NCI-H1694 (cell line): ENCODE data around the gene RSAD1.

Experiments used
- DNase-seq: peaks from one replicate; lab custom pipeline; 2025; lab: John Stamatoyannopoulos, UW

RSAD1 gene

DNA sequence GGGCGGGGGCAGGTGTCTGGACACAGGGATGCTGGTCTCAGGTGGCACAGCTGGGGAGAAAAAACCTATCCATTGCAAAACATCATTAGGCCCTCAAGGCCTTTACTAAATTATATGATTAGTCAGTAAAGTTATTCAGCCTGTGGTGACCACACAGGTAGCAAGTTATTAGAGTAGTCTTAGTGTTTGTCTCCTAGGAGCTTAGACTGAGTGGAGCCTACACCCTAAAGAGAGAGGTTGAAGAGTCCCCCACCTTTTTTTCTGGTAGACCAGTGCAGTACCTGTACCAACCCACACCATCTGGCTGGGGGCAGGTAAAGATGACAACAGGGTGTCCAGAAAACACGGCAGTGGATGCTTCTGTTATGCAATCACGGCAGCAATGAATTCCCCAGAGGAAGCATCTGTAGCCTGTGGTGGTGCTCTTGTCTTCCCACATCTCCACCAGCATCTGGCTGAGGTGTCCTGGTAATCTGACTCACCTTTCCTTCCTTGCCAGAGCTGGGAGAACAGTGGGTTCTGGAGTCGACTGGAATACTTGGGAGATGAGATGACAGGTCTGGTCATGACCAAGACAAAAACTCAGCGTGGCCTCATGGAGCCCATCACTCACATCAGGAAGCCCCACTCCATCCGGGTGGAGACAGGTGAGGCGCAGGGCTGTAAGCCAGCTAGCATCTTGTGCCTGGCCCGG lies 40.6 kb downstream of the RSAD1 start:
- DNase-seq = no peak

DNA sequence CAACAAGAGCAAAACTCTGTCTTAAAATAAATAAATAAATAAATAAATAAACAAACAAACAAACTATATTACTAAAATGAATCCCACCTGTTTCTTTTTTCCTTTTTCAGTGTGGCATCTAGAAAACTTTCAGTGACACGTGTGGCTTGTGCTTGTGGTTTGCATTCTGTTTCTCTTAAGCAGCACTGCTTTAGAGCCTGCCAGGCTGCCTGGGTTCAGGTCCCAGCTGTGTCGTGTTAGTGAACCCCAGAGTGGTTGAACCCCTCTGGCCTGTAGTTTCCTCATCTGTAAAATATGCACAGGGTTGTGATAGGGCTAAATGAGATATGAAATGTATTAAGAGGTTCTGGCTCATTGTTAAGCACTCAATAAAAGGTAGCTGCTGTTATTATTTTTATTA lies 41.8 kb downstream of the RSAD1 start:
- no peak for DNase-seq

DNA sequence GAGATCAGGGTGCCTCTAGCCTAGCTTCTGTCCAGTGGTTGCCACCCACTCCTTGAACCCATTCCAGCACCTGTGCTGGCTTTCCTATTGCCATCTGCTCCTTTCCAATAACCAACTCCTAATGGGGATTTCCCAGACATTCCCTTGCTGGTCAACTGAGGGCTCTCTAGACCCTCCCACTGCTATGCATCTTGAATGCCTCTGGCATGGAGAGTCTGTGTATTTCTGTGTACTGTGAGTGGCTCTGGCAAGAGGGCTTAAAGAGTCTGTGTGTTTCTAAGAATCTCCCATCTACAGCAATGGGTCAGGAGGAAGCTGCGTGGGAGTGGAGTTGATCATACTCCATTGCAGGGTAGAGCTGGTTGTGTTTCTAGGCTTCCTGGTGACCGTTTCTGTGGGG lies 42.9 kb downstream of the RSAD1 start:
- no peak for DNase-seq

DNA sequence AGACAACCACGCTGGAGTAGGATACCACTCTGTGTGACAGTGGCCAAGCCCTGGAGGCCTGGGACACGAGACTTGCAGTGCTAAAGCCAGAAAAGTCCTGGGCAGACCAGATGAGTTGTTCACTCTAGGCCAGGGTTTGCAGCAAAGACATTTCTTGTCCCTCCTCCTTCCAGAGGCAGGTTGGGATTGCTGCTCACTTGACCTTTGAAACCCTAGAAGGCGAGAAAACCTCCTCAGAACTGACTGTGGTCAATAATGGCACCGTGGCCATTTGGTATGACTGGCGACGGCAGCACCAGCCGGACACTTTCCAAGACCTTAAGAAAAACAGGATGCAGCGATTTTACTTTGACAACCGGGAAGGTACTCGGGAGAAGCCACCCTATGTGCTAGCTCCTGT lies 44.1 kb downstream of the RSAD1 start:
- no peak for DNase-seq

DNA sequence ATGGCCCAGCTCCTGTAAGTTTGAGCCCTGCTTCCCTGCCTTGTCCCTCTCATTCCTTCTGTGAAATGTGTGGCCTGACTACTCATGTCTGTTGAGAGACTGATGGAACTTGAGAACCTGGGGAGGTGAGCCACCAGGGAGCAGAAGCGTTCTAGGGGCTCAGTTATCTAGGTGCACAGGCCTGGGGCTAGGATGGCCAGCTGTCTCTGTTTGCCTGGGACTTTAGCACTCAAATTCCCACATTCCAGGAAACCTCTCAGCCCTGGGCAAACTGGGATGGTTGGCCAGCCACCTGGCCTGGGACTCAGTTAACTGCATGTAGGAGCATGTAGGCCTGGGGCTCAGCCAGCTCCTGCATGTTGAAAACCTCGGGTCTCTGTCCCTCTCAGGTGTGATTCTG lies 44.5 kb downstream of the RSAD1 start:
- DNase-seq = no peak

DNA sequence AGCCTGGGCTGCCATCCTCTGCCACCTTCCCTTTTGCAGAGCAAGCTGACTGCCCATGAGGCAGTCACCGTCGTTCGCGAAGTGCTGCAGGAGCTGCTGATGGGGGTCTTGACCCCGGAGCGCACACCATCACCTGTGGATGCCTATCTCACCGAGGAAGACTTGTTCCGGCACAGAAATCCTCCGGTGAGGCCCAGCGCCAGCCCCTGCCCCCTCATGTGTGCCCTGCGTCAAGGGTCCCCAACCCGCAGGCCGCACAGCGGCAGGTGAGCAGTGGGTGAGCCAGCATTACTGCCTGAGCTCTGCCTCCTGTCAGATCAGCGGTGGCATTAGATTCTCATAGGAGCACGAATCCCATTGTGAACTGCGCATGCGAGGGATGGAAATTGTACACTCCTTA lies 46.2 kb downstream of the RSAD1 start:
- DNase-seq = no peak

DNA sequence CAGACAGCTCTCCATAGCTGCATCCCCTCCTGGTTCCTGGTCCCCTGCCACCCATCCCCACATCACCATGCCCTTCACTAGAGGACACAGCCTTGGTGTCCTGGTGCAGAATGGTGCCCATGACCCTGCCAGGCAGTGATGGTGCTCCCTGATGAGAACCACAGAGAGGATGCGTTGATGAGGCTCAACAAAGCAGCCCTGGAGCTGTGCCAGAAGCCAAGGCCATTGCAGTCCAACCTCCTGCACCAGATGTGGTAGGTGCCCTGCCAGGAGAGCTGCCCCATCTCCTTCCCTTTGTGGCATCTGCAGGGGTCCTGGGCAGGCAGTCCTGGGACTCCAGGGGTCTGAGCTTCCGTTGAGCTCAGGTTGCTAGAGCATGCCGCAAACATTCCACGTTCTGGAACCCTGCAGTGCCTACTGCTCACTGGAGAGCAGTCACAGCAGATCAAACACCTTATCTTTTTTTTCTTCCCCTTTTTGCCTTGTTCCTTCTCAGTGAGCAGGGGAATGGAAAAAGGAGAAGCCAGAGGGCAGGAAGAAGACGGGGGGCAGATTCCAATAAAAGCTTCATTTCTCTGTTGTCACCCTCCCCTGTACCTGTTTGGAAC lies 48.6 kb downstream of the RSAD1 start:
- DNase-seq = no peak

DNA sequence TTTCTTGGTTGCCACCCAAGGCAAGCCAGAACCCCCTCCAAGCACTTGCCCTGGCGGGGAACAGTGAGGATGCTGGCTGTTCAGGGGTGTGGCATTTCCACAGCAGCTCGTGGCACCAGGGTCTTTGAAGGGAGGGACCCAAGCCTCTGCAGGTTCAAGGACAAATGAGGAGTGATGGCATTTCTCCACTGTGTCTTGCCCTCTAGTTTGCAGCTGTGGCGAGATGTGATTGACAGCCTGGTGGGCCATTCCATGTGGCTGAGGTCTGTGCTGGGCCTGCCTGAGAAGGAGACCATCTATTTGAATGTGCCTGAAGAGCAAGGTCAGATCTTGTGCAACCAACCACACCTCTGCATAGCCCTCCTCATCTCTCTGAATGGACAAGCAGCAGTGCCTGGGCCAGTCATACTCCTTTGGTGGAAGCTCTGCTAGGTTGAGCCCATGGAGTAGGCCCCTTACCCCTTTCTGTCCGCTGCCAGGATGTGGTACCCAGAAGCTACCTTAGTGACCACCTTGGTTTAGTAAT lies 49.4 kb downstream of the RSAD1 start:
- DNase-seq = no peak

DNA sequence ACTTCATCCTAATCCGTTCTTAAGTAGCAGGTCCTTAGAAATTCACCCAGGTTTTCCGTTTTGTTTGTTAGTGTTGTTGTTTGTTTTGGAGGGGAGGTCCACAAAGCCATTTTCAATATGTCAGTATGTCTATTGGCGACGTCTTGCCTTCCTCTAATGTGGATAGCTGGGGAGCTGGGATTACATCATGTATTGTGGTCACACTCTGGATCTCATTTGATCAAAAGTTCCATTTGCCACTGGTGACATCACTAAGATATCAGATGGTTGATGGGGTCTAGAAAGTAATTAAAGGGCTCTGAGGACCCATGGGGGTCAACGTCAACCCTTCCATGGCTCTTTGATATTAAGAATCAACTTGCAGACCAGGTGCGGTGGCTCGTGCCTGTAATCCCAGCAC lies 51.2 kb downstream of the RSAD1 start:
- no peak for DNase-seq

DNA sequence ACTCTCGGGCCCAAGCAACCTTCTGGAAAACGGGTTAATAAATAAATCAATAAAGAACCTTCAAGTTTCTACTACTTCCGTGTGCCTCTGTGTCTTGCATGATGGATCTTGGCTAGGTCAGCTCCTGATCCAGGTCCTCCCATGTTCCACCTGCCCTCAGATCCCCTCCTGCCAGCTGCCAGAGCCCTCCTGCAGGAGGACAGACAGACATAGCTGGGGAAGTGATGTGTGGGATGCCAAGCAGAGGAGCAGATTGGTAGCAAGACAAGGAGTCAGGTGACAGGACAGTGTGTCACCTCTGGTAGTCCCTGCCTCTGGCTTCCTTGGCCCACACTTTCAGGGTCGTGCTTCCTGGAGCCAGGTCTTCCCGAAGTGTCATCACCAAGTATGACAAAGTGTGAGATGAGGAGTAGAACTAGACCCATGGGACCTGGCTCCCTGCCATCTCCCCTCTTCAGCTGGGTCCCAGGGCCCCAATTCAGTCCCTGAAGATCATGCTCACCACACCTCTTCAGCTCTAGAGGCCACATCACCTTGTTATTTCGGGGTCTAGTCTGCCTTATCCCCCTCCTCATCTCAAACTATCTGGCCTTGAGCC lies 52.9 kb downstream of the RSAD1 start:
- no peak for DNase-seq

DNA sequence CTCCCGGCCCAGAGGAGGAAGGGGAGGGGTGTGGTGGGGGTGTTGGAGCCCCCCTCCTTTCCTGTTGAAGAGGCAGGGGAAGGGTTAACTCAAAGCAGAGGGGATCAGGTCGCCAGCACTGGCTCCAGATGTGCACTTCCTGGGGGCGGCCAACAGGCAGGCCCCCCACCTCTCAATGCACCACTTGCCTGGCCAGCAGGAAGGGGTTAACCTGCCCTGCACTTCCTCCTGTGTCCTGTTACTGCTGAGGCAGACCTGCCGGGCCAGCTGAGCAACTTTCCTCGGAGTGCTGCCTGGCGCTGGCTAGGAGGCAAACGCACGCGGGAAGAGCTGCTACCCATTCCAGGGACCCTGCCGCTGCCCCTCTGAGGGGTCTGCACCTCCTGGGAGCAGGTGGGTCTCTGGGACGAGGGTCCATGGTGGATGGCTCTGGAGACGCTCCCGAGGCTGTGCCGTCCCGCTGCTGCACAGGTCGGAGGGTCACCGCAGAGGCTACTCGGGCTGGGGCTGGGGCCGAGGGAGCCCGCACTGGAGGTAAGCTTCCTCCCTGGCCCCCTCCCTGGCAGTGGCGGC lies 53.9 kb downstream of the RSAD1 start, which contains the start of gene EPN3:
Gene EPN3, plus strand, starts transcription at position 284 of the 573 bp plus-strand sequence. CDS start 3,822 bp downstream, outside the sequence.
- no peak for DNase-seq

DNA sequence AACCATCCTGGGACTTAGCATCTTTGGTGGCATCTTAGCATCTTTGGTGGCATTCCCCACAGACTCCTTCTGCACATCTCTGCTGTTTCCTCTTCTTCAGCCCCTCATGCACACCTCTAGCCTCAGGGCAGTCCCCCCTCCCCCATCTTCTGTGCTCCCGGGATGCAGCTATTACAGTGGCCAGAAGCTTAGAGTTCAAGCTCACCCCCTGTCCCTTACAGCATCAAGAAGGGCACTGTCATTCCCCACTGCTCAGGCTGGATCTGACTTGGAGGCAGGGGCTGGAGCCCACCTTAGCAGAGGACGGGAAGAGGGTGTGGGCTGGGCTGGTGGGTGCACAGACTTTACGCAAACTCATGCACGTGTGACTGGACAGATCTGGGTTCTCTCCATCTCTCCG lies 54.5 kb downstream of the RSAD1 start:
- DNase-seq = no peak

DNA sequence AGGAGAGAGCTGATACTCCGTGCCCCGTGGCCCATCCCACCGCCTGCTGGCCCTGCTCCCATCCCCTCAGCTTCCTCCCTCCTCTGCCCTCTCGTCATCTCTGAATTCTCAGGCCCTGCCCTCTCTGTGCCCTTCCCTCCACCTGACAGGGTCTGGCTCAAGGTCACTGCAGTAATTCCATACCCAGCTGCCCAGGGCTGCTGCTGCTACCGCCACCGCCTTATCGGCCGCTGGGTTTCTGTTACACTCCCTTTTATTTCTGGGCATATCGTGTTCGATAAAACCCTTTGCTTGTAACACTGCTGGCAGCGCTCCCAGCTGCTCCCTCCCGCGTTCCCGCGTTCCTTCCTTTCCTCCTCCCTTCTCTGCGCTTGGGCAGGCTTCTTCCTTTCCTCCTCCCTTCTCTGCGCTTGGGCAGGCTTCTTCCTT lies 55.1 kb downstream of the RSAD1 start:
- DNase-seq = no peak

DNA sequence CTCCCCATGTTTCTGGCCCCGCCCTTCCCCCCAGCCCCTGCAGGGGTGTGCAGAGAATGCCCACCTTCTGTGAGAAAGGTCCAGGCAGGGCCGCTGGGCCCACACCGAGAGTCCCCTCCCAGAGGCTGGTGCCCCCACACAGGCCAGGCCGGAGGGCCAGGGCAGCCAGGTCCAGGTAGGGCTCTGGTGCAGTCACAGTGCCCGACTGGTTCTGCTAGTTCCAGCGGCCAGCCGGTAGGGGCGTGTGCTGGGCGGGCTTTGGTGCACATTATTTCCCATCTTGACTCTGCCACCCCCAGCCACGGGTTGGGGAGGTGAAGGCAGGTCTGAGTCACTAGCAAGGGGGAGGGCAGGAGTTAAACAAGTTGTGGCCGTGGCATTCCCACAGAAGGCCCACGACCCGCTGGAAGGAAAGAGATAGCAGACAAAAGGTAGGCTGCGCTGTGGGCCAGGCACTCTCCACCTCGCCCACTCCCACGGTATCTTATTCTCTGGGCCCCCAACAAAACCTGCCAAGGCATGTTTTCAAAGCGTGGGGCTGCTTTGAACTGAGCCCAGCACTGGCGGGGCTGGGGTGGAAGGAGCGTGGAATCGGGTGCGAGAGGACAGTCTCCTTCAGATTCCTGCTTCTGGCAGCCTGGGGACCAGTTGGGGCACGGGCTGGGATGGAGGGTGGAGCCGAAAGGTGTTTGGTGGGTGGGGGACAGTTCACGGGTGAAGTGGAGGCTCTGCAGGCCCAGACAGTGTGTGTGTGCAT lies 55.7 kb downstream of the RSAD1 start:
- no peak for DNase-seq

DNA sequence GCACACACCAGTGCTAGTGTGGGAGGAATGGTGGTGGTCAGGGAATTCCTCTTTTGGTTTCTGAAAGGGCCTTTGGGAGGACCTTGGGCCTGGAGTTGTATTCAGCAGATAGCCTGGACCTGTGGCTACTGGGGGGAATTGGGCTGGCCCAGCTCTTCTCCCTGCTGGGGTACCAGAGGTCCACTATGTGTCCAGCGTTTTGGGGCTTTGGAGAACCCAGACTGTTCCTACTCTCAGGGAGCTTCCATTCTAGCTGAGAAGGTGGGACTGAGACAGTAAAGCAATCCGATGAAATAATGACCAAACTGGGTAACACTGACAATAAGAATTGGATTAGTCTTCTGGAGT lies 56.3 kb downstream of the RSAD1 start:
- no peak for DNase-seq

DNA sequence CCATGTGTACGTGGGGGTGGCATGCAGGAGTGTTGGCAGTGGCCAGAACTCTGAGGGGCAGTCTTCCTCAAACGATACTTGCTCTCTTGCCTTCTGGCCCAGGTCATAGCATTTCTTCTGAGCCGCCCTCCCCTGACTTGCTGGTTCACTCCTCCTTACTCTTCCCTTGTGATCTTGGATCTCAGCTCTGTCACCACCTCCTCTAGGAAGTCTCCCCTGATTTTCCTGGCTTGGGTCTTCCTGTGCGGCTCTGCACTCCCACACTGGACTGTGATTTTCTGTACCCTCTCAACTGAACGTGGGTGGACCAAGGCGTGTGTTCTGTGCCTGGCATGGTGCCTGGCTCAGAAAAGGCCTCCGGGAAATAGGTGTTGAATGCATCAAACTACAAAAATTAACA lies 56.7 kb downstream of the RSAD1 start:
- no peak for DNase-seq
